Activated CD4-positive, alpha-beta T cell treated with anti-CD3 and anti-CD28 coated beads, Interleukin-2, Interleukin-4, amounts not matched to agents 100 ng/mL and 50 ng/mL, durations not matched to agents 16 hours and 8 hours (primary cell): ENCODE data around the gene CASP4.
"Not testable (repeated sequence)": the region's sequence is repeated elsewhere in the genome, so short reads cannot be mapped to it uniquely, and the experiment has no call there.

Source experiments
- DNase-seq: peaks from one replicate; pipeline ENCODE4 v3.0.0-alpha.2; 2020; ENCODE audit warnings: low spot score

The CASP4 gene

GRCh38 chr11:104956528-104956927 is 11.8 kb downstream of the CASP4 start:
- no peak for DNase-seq

- DNase-seq, result peak; percentile 60
Observed at GRCh38 chr11:104946907-104947306, 21.5 kb downstream of the CASP4 start.

- DNase-seq, result no peak
Observed at GRCh38 chr11:104944076-104944475, 24.3 kb downstream of the CASP4 start.

GRCh38 chr11:104943561-104943960 is 24.8 kb downstream of the CASP4 start:
- no peak for DNase-seq

GRCh38 chr11:104934594-104934993 is 33.8 kb downstream of the CASP4 start:
- no peak for DNase-seq

GRCh38 chr11:104934073-104934472 is 34.3 kb downstream of the CASP4 start:
- DNase-seq, result not testable (repeated sequence)

DNA sequence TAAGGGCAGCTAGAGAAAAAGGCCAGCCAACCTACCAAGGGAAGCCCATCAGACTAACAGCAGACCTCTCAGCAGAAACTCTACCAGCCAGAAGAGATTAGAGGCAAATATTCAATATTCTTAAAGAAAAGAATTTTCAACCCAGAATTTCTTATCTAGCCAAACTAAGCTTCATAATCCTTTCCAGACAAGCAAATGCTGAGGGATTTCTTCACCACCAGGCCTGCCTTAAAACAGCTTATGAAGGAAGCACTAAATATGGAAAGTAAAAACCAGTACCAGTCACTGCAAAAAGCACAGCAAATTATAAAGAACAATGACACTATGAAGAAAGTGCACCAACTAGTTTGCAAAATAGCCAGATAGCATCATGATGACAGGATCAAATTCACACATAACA is 39.6 kb downstream of the CASP4 start:
- no peak for DNase-seq

DNA sequence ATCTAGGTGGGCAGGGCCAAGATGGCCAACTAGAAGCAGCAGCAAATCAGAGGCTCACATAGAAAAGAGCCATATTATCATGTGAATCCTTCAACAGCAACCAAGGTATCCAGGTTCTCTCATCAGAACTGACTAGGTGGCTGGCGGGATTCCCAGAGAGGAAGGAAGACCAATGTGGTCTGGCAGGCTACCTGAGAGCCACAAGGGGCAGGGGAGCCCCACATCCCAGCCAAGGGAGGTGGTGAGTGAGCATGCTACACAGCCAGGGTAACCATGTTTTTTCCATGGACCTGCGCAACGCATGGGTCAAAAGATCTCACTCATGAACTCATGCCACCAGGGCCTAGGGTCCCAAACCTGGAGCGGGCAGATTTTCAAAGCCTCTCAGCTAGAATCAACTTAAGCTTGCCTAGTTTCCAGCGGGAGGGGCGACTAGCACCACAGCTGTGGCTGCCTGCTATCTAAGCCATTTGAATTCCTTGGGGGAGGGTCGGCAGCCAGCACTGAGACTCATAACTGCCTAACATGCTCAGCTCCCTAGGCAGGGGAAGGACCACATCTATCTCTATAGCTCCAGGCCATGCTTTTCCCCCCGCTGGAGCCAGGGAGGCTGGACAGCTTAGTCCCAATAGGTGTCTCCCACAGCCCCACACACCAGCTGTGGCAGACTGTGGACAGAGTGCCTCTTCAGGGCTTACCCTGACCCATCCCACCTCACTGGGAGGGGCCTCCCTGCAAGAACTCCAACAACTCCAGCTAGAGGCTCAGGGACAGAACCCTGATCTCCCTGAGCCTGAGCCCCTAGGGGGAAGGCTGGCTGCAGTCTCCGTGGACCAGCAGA is 41.4 kb downstream of the CASP4 start:
- no peak for DNase-seq

DNA sequence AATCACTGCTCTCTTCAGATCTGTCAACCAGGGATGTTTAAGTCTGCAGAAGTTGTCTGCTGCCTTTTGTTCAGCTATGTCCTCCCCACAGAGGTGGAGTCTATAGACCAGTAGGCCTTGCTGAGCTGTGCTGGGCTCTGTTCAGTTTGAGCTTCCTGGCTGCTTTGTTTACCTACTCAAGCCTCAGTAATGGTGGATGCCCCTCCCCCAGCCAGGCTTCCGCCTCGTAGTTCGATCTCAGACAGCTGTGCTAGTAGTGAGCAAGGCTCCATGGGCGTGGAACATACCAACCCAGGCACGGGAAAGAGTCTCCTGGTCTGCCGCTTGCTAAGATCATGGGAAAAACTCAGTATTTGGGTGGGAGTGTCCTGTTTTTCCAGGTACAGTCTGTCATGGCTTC is 42.5 kb downstream of the CASP4 start:
- DNase-seq, result no peak

DNA sequence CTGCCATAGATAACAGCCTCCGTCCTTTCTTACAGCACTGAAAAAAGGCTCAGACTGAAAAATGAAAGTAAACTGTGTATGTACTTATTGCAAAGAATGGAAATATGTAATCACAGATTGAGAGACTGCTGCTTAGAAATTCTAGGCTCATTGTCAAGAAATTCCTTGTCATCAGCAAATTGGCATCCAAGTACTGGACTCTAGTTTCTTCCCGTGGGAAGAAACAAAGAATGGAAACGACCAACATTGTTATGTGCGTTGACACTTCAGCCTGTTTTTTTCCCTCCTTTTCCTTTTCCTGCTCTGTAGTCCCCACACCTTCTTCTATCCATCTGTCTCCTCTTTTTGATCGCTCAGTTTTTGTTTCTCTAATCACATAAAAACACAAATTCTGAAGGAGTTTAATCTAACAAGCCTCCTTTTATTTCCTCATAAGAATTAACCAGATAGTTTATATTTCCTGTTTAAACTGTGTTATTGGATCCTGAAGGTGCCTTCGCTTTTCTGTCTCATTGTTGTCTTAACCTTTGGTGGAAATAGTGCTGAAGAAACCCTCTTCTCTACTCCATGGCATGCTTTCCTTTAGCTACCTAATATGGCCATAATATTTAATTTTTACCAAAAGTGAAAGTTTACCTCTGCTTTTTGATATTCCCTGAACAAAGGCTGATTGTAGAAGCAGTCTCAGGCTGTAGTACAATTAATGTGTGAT is 50.1 kb downstream of the CASP4 start:
- DNase-seq, result peak; percentile 28

DNA sequence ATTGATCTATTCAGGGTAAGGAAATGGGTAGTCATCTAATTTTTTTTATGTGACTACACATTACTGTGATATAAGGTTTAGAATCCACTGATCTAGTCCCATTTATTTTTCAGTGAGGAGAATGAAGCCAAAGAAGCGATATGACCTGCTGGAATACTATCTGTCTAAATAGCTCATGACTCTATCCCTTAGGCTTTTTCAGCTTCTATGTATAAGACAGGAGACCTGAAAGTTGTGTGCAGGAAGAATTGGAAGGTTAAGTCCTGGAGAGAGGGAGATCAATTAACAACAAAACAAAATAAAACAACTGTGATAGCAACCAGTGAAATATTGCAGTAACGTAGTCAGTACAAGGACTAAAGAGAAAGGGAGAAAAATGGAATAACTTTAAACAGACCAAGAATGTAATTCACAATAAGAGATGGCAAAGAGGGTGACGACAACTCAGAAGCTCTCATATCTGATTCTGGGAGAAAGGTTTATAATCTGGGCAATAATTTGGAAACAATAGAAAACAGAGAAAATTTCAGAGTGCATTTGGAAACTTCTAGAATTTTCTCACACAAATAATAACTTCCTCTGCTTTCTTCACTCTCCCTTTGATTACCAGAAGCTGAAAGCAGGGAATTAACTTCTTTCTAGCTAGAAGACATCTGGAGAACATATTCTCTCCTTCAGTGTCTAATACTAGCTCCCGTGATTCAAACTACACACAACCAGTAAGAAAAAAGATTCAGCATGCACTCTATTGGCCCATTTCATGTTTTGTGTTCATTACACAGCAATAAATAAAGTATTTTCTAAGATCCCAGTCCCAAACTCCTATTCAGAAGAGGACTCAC is 50.9 kb downstream of the CASP4 start:
- DNase-seq, result no peak

GRCh38 chr11:104916442-104916841 is 51.9 kb downstream of the CASP4 start:
- no peak for DNase-seq

DNA sequence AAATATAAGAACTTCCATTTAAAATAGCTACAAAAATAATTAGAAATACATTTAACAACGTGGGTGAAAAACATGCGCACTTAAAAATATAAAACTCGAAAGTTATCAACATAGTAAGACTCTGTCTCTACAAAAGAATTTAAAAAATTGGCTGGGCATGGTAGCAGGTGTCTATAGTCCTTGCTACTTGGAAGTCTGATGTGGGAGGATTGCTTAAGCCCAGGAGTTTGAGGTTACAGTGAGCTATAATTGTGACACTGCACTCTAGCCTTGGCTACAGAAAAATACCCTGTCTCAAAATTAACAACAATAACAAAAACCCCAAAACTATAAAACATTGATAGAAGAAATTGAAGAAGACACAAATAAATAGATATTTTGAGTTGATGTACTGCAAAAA is 56.3 kb downstream of the CASP4 start:
- DNase-seq, result no peak

- DNase-seq, result no peak
Observed at GRCh38 chr11:104908186-104908531, 60.2 kb downstream of the CASP4 start.

GRCh38 chr11:104907521-104908185 is 60.7 kb downstream of the CASP4 start:
- DNase-seq, result peak; percentile 83

DNA sequence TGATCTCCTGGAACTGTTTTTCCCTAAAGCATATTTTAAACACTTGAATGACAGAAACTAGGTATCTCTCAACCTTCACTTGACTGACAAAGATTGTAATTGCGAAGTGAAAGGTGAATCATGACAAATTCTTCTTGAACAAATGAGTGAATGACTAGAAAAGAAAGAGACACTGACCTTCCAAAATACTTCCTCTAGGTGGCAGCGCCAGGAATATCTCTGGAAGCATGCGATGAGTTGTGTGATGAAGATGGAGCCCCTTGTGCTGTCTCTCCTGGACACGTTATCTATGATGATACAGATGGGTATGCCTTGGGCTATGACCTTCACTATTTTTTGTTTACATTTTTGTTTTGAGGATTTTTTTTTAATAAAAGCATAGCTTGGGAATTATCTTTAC is 63.1 kb downstream of the CASP4 start:
- no peak for DNase-seq

DNA sequence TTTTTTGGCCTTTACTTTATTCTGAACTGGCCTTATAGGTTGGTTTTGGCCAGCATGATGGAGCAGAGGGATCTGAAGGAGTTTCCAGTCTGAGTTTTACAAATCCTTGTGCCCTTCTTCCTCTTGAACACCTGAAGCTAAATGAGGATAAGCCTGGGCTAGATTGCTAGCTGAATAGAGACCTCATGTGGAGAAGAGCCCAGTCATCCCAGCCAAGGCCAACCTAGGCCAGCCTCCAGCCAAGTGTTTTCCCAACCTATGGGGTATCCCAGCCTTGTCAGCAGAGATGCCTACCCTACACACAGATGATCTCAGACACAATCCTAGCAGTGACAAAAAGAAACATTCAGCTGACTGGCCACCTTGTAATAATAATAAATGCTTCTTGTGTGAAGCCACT is 69.1 kb downstream of the CASP4 start:
- no peak for DNase-seq

DNA sequence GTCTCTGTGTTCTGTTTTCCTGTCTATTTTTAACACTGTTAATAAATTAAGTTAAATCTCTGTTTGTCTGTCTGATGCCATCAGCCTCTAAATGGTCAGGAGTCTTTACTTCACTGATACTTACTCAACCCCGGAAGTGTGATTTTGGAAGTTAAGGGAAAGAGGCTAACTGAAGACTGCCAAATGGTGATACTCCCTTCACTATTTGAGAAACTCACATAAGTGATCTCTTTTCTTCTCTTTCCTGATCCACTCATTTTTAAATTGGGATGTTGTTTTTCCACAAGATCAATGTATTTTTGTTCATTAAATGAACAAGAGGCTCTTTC is 69.7 kb downstream of the CASP4 start:
- no peak for DNase-seq

GRCh38 chr11:104897891-104898684 is 70.3 kb downstream of the CASP4 start, which contains the start of gene CASP12:
CASP12 (minus strand) TSS chr11:104898460.
- DNase-seq, result no peak

GRCh38 chr11:104895634-104896033 is 72.7 kb downstream of the CASP4 start:
- DNase-seq, result no peak

DNA sequence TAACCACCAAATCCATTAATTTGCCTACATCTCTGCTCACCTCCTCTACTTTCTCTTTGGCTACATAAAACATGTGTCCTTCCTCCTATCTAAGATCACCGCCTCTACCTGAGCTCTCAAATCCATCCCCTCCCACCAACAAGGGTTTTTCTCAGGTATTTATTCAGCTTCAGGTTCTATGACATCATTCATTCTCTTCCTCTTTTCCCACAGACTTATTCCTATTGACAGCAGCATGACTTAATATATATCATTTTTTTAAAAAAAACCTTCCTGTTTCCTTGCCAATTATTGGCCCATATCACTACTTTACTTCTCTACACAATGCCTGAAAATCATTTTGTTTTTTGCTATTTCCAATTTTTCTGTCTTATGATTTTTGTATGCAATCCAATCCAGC is 74.5 kb downstream of the CASP4 start:
- no peak for DNase-seq
